ENCODE results near the gene P2RX6.
A peak's percentile ranks its signal among the peaks of the same experiment; 100 is the strongest.

The P2RX6 gene

GRCh38 chr22:20979940-20980453 is 35.0 kb upstream of the P2RX6 start:
- no peak for DNase-seq

- no peak for DNase-seq
Measured at GRCh38 chr22:20980523-20980922, 34.4 kb upstream of the P2RX6 start.

GRCh38 chr22:20980938-20981722 is 33.8 kb upstream of the P2RX6 start:
- no peak for DNase-seq

- DNase-seq, result peak; percentile 36 to 80 (median 51)
Measured at GRCh38 chr22:20981787-20982562, 33.0 kb upstream of the P2RX6 start, which contains the start of gene LZTR1. TSS of gene LZTR1 (plus strand) at chr22:20982297. CDS start at chr22:20982372, 75 bp downstream.

GRCh38 chr22:20982563-20982882 is 32.4 kb upstream of the P2RX6 start:
- no peak for DNase-seq

- no peak for DNase-seq
Measured at GRCh38 chr22:20983081-20983771, 31.7 kb upstream of the P2RX6 start.

GRCh38 chr22:20985720-20986119 is 29.2 kb upstream of the P2RX6 start:
- no peak for DNase-seq

GRCh38 chr22:20986365-20986764 is 28.6 kb upstream of the P2RX6 start:
- DNase-seq, result no peak

GRCh38 chr22:20987375-20987774 is 27.6 kb upstream of the P2RX6 start:
- DNase-seq, result no peak

GRCh38 chr22:20988573-20989322 is 26.2 kb upstream of the P2RX6 start:
- no peak for DNase-seq

GRCh38 chr22:20989323-20990138 is 25.4 kb upstream of the P2RX6 start:
- no peak for DNase-seq

GRCh38 chr22:20990184-20991180 is 24.5 kb upstream of the P2RX6 start:
- no peak for DNase-seq

- no peak for DNase-seq
Measured at GRCh38 chr22:20991252-20992055, 23.5 kb upstream of the P2RX6 start.

- no peak for DNase-seq
Measured at GRCh38 chr22:20992056-20992442, 22.9 kb upstream of the P2RX6 start.

- DNase-seq, result no peak
Measured at GRCh38 chr22:20992456-20993303, 22.3 kb upstream of the P2RX6 start.

GRCh38 chr22:20993304-20994127 is 21.4 kb upstream of the P2RX6 start:
- no peak for DNase-seq

GRCh38 chr22:20994128-20994901 is 20.6 kb upstream of the P2RX6 start:
- no peak for DNase-seq
